Osteoblast (primary cell): ENCODE results near the gene LRP8. TPM values are rescaled to one million over a fixed set of nuclear protein-coding genes. Genes with fewer than 3 reads are reported as not detected.

Source experiments
- DNase-seq: peaks from one replicate; pipeline ENCODE4 v3.0.0; 2011; ENCODE audit warnings: low spot score, mixed read lengths; ENCODE audit not compliant: insufficient read length; ENCODE audit errors: missing footprints
- H2AFZ ChIP-seq: 2 replicates; pipeline ENCODE4 v1.6.0; 2011; ENCODE audit warnings: mild to moderate bottlenecking, low read length
- H3K27ac ChIP-seq: 2 replicates; pipeline ENCODE4 v1.5.1; 2011; ENCODE audit warnings: mild to moderate bottlenecking, low read depth, low read length, moderate library complexity
- H3K27me3 ChIP-seq: 2 replicates; pipeline ENCODE4 v1.6.0; 2012; ENCODE audit warnings: mild to moderate bottlenecking, control low read depth, inconsistent platforms, low read length, moderate library complexity; ENCODE audit not compliant: insufficient read depth
- H3K36me3 ChIP-seq: 2 replicates; pipeline ENCODE4 v1.5.1; 2011; ENCODE audit warnings: mild to moderate bottlenecking, low read length, control low read depth, moderate library complexity; ENCODE audit not compliant: insufficient read depth
- H3K4me1 ChIP-seq: 2 replicates; pipeline ENCODE4 v1.5.1; 2011; ENCODE audit warnings: mild to moderate bottlenecking, low read length, control low read depth, moderate library complexity; ENCODE audit not compliant: insufficient read depth
- H3K4me2 ChIP-seq: 2 replicates; pipeline ENCODE4 v1.6.0; 2011; ENCODE audit warnings: mild to moderate bottlenecking, low read length; ENCODE audit not compliant: insufficient read depth
- H3K4me3 ChIP-seq: fragments of 200-600 bp; sonication (generic); 3 replicates; pipeline ENCODE4 v1.5.1; 2012; ENCODE audit warnings: mild to moderate bottlenecking, low read length, inconsistent platforms; ENCODE audit not compliant: insufficient read depth
- H3K79me2 ChIP-seq: 2 replicates; pipeline ENCODE4 v1.6.0; 2012; ENCODE audit warnings: mild to moderate bottlenecking, low read length, control low read depth, inconsistent platforms; ENCODE audit not compliant: insufficient read depth
- H3K9me3 ChIP-seq: 2 replicates; pipeline ENCODE4 v1.5.1; 2011; ENCODE audit warnings: low read depth, low read length, control low read depth
- H4K20me1 ChIP-seq: 2 replicates; pipeline ENCODE4 v1.6.0; 2012; ENCODE audit warnings: mild to moderate bottlenecking, low read length, control low read depth; ENCODE audit not compliant: insufficient read depth
- total RNA-seq: library from RNA; depleted of rRNA; stranded (reverse); fragments of >200 nt; gene quantifications from 2 replicates; pipeline ENCODE4 v1.2.3, GENCODE V29; 2012
- TF ChIP-seq, protein P1 (sequence below): IDR thresholded peaks from 2 replicates; pipeline ENCODE4 v1.5.1; 2011; ENCODE audit warnings: mild to moderate bottlenecking, low read depth, low read length, moderate library complexity; ENCODE audit errors: extremely low read depth

Gene LRP8
- total RNA-seq, 1 donor, result 11.2 TPM

DNA sequence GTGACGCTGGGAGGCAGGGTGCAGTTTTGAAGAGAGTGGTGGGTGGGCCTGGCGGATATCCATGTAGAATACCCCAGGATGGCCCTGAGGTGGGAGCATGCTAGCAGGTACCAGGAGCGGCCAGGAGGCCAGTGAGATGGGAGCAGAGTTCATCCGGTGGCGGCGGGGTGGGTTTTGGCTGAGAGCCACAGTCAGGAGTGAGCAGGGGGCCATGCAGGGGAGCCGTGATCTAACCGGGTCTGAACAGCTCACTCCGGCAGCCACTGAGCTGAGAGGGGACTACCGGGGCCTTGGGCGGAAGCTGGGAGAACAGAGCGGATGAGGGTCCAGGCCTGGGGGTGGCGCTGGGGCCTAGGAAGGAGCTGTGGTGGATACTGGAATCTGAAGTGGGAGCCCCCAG is 47.6 kb upstream of the LRP8 start:
- no peak for DNase-seq
- Histone ChIP-seq H3K79me2 (no peaks in the 10 kb centered on the region), H3K27me3 (no peaks in the 10 kb centered on the region), H2AFZ (no peak overlapping the region), H3K36me3 (no peaks in the 10 kb centered on the region), H3K27ac (no peak overlapping the region), H4K20me1 (no peaks in the 10 kb centered on the region), H3K4me1 (peaks cover 2% of the 10 kb centered on the region), H3K4me3 (no peak overlapping the region), H3K9me3 (no peaks in the 10 kb centered on the region), H3K4me2 (no peak overlapping the region)
- TF ChIP-seq, protein P1, sequence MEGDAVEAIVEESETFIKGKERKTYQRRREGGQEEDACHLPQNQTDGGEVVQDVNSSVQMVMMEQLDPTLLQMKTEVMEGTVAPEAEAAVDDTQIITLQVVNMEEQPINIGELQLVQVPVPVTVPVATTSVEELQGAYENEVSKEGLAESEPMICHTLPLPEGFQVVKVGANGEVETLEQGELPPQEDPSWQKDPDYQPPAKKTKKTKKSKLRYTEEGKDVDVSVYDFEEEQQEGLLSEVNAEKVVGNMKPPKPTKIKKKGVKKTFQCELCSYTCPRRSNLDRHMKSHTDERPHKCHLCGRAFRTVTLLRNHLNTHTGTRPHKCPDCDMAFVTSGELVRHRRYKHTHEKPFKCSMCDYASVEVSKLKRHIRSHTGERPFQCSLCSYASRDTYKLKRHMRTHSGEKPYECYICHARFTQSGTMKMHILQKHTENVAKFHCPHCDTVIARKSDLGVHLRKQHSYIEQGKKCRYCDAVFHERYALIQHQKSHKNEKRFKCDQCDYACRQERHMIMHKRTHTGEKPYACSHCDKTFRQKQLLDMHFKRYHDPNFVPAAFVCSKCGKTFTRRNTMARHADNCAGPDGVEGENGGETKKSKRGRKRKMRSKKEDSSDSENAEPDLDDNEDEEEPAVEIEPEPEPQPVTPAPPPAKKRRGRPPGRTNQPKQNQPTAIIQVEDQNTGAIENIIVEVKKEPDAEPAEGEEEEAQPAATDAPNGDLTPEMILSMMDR, result no peak

DNA sequence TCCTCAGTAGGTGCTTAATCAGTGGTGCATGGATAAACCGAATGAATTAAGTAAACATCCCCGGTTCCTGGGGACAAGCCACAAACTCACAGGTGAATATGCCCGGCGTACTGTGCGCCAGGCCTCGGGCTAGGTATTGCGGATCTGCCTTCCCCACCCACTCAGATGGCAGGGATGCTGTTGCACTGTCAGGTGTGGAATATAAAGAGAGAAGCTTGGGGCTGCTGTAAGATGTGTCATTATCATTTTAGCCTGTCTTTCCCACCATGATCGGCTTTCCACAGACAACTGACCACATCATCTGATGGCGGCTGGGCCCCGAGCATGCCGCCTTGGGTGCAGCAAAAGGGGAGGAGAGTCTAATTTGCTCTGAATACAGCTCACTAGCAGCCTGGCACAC is 45.4 kb upstream of the LRP8 start:
- Histone ChIP-seq H3K27me3 (no peaks in the 10 kb centered on the region), H3K79me2 (no peaks in the 10 kb centered on the region)

DNA sequence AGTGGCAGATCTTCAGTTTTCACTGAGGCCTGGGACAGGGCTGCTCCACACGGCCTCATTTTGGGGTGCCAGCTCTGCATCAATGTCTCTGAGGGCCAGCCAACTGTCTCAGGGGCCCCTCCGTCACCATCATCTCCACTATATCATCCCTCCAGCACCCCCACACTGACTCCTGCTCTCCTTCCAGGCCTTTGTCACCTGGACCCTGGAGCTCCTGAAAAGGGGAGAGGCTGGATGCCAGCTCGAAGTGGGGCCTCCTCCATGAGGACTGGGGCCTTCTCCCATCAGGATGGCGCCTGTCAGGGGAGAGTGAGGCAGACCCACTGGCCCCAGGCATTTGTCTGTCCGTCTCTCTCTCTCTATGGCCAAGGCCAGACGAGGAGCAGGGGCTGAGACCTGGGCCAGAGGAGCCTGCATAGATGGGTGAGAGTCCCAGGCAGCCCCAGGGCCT is 44.7 kb upstream of the LRP8 start:
- TF ChIP-seq, protein P1, result no peak
- Histone ChIP-seq H3K36me3 (no peaks in the 10 kb centered on the region), H3K79me2 (no peaks in the 10 kb centered on the region), H3K4me1 (peaks cover 2% of the 10 kb centered on the region), H3K4me2 (no peak overlapping the region), H3K27ac (no peak overlapping the region), H3K27me3 (peaks cover 2% of the 10 kb centered on the region), H3K9me3 (no peaks in the 10 kb centered on the region), H3K4me3 (no peak overlapping the region), H4K20me1 (no peaks in the 10 kb centered on the region), H2AFZ (no peak overlapping the region)
- DNase-seq, result no peak

More for the DNA sequence above, 45.4 kb upstream of the LRP8 start:
- no peak overlapping the region for H3K4me3 ChIP-seq
- DNase-seq, result no peak
- H3K9me3 ChIP-seq, result no peaks in the 10 kb centered on the region
- H2AFZ ChIP-seq, result no peak overlapping the region
- no peaks in the 10 kb centered on the region for H3K36me3 ChIP-seq
- no peak overlapping the region for H3K4me2 ChIP-seq
- TF ChIP-seq, protein P1, result no peak
- peaks cover 2% of the 10 kb centered on the region for H3K4me1 ChIP-seq
- H4K20me1 ChIP-seq, result no peaks in the 10 kb centered on the region
- no peak overlapping the region for H3K27ac ChIP-seq

DNA sequence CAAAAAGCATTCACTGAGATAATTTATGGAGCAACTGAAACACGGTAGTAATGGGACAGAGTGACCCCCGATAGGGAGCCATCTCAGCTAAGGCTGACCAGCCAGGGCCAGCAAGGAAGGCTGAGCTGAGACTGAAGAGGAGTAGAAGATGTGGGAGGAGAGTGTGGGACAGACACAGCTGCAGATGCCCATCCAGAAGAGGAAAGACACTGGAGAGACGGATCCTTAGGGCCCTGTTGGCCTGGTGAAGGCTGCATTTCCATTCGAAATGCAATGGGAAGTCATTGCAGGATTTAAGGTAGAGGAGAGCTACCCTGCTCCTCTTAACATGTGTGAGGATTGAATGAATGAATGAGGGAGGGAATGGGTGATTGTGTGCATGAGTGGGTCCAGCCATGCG is 44.0 kb upstream of the LRP8 start:
- no peak overlapping the region for H2AFZ ChIP-seq
- H3K27ac ChIP-seq, result no peak overlapping the region
- DNase-seq, result no peak
- H3K36me3 ChIP-seq, result no peaks in the 10 kb centered on the region
- H3K79me2 ChIP-seq, result no peaks in the 10 kb centered on the region
- TF ChIP-seq, protein P1, result no peak
- H3K4me1 ChIP-seq, result peaks cover 2% of the 10 kb centered on the region
- no peak overlapping the region for H3K4me2 ChIP-seq
- no peaks in the 10 kb centered on the region for H4K20me1 ChIP-seq
- H3K27me3 ChIP-seq, result peaks cover 6% of the 10 kb centered on the region
- H3K4me3 ChIP-seq, result no peak overlapping the region
- H3K9me3 ChIP-seq, result no peaks in the 10 kb centered on the region
